GM19193 (cell line): Measurements from ENCODE around the gene TF.

Experiments
- POLR2A ChIP-seq: IDR thresholded peaks from 4 replicates; pipeline ENCODE4 v1.6.1; 2011; ENCODE audit not compliant: insufficient read depth, insufficient read length; ENCODE audit errors: extremely low read depth

The TF gene

DNA sequence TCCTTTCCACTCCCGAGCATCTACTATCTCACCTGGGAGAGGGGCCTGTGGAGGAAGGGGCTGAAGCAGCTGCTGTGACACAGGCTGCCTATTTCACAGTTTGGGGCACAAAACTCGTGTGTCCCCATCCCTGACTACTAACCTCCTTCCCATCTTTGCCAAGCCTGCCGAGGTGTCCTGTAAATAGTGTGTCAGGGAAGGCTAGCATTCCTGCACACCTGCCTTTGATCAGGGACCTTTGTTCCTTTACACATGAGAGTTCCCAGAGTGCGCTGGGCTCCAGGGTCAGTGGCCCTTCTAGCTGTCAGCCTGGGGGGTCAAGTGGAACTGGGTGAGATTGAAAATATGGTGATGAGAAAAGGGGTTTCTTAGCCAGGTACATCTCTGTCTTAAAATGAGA, 13.0 kb upstream of the TF start:
- no peak for TF ChIP-seq POLR2A

DNA sequence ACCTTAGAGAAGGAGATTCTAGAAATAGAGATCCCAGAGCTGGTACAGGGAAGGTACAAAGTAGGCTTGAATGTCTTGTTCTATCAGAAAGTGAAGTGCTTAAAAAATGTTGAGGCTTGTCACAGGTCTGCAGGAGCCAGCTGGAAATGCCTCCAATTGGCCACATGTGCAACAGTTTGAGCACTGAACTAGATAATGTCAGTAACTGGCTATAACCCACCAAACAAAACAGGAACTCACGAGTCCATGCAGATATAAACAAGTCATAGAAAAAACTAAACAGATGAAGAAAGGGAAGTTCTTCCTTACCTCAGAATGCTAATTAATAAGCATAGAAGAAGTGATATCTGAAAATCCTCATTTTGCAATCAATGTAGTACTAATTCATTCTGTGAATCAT, 11.9 kb upstream of the TF start:
- no peak for TF ChIP-seq POLR2A

DNA sequence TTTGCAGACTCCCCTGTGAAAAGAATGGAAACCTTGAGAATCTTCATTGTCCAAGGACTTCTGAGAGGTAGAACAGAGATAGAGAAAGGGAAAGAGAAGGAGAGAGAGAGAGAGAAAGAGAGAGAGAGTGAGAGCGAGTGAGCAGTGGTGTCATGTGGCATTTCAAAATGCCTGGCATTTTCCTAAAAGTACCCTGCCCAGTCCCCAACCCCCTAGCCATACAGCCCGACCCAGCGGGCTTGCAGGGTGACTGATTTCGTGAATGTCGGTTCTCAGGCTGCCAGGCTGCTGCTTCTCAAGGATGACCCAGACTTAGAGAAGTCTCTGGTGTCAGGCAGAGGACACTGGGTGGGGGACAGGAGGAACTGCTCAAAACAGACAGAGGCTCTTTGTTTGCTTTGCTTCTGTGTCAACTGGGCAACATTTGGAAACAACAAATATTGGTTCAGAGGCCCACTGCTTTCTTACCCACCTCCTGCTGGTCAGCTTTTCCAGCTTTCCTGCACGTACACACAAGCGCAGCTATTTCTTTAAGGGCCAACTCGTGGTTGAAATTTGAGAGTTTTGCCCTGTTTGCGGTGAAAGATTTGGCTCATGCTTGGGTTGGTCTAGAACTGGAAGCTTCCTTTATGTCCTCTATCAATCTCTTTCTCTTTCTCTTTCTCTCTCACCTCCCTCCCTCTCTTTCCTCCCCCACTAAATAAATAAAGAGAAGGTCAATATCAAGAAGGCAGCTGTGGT, 3.7 kb upstream of the TF start:
- no peak for TF ChIP-seq POLR2A

DNA sequence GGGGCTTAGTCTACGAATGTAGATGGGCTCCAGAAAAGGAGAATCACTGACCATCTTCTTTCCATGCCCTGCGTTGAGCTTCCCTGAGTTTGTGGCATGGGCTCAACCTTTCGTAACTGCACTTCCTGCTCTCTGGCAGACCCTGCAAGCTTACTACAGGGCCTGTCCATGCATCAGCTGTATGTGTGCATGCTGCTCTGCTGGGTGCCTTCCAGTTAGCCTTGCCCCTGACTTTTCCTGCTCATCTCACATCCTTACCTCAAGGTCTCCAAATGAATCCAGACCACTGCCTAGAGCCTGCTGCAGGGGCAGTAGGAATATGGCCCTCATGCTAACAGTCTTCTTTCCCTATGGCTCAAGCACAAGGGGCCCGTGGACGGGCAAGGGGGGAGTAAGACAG, 2.0 kb upstream of the TF start:
- no peak for TF ChIP-seq POLR2A

DNA sequence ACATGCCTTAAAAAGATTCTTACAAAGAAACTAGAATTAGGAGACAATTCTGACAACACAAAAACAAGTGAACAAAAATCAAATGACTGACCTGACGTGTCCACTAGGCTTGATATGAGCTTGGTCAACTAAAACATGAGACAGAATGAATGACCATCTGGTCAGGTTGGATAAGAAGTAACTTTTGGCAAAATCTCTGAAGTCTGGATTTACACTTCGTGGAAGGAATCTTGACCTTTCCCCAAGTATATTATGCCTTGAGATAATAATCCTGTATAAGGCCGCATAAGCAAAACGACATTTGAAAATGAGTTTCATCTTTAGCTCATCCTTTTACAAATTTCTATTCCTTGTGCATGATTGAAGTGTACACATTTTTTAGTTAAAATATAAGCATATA, 1.1 kb upstream of the TF start:
- TF ChIP-seq POLR2A: no peak

DNA sequence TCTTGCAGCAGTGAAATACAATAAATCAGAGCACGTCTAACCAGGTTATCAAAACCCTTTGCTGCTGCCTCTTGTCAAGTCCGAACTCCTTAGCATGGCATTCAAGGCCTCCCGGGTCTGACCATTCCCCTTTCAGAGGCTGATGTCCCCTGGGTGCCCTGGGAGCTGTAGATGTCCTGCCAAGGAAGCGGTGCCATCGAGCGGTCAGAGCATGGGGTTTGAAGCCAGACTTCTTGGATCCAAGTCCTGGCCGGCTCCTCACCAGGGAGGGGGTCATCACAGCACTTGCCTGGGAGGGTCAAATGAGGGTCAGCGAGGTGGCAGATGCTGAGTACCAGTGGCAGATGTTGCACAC, 496 bp downstream of the TF start:
- TF ChIP-seq POLR2A: no peak

DNA sequence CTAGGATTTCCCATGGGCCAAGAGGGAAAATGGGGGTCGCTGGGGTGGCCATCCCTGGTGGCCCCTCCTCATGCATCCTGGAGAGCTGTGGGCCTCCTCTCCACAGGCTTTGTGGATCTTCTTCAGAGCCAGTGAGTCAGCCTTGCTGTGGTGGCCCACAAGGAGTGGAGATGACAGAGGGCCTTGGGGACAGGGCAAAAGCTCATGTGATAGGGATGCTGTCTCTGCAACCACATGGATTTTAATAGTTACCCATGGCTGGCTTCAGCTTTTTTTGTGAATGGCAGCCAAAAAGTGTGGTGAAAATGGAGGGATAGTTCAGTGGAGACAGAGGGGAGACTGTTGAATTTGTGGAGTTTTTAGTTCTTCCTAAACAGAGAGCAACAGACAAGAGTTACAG, 1.2 kb downstream of the TF start:
- no peak for TF ChIP-seq POLR2A

DNA sequence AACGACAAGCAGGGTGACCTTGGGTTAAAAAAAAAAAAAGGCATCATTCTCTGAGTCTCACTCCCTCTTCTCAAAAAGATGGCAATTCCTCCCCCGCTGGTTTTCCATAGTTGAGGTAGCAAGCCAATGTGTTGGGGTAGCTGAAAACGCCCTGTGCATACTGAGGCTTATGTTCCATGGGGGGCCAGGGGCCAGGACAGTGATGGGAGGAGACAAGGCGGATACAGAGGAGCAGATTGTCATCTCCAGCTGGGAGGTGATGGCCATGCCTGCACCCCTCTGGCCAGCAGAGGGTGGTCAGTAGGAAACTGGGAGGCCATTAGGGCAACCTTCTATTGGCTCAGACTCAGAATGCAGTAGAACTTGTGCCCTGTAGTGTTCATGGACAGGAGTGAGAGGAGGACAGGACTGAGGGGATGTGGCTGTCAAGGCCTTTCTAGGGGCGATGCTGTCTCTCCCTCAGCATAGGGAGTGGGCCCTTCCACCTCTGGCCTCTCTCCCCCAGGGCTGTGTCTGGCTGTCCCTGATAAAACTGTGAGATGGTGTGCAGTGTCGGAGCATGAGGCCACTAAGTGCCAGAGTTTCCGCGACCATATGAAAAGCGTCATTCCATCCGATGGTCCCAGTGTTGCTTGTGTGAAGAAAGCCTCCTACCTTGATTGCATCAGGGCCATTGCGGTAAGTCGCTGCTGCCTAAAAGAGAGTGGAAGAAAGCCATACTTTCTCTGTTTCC, 1.9 kb downstream of the TF start:
- TF ChIP-seq POLR2A: no peak

DNA sequence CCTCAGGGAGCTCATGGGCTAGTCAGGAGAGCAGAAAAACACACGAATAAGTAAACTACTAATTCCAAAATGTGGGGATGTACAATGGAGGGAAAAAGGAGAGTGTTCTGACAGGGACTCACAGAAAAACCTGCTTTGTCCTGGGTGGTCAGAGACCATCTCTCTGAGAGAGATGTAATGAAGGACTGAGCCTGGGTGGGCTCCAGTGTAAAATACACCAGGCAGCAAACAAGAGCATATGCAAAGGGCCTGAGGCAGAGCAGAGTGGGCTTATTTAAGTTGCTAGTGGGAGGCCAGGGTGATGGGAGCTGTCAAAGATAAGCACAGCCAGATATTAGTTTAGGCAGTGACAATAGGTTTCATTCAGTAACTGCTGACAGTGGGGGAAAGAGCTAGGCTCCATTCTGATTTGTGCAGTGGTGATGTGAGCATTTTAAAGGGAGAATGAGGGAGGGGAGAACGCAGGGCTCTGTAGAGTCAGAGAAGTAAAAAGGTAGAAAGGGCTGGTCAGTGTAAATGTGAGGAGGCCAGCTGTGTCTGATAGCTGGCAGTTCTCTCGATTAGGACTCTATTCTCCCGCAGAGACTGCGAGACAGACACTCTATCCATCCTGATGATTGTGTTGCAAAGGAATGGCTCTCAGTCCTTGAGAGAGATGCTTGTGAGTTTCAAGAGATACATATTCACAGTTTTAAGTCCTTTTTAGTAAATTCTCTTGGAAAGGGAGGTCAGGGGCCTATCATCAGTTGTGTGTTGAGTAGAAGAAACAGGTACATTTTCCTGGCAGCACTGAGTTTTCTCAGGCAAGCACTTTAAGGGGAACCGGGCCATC, 3.5 kb downstream of the TF start:
- no peak for TF ChIP-seq POLR2A

DNA sequence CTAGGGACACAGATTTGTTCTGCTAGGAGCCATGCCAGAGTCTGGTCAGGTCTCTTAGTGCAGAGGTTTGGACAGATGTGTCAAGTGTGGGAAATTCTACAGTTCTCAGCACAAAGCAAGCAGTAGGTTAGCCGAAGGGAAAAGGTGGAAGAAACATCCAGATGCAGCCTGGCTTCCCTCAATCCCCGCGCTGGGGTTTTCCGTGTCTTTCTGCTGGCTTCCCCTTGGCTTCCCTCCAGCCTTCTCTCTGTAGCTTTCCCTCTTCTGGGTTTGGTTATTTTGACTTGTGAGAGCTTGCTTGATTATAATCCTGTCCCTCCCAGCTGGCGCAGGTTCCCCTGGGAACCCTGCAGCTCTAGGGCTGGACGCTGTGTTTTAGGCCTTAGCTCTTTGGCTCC, 4.1 kb downstream of the TF start:
- no peak for TF ChIP-seq POLR2A

DNA sequence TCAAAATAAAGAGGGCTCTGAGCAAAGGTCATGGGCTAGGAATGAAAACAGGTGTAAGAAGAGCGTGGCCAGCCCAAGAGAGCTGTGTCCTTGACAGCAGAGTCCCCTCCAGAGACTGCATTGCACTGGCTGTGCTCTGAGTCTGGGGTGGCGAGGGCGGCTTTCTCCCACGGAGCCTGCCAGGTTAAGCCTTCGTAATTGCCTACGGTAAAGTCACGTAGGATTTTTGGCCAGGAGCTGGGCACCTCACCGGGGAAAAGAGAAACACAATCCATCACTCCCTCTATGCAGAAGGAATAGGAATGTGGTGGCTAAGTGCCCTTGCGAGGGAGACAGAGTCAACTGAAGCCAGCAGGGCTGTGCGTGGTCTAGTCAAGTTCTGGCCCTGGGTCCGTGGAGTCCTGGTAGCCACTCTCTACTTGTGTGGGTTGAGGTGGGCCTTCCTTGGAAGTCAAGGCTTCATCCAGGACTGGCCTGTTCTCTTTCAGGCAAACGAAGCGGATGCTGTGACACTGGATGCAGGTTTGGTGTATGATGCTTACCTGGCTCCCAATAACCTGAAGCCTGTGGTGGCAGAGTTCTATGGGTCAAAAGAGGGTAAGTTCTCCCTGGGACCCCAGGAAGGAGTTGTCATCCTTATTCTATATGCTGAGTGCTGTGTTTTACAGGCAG, 7.0 kb downstream of the TF start:
- no peak for TF ChIP-seq POLR2A

DNA sequence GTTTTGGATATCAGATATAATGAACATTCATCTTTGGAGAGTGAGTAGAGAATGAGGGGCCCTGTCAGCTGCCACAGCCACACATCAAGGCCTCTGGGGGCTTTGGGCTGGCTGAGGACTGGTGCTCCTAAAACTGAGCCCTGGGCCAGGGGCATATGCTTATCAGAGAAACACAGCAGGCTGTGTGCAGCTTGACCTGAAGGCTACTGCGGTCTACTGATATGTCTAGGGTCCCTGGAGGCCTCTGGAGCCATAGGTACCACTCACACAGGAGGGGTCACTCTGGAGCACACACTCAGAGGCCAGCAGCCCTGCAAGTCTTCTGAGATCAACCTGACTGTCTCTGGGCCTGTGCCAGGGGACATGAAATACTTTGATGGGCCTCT, 7.6 kb downstream of the TF start:
- TF ChIP-seq POLR2A: no peak

DNA sequence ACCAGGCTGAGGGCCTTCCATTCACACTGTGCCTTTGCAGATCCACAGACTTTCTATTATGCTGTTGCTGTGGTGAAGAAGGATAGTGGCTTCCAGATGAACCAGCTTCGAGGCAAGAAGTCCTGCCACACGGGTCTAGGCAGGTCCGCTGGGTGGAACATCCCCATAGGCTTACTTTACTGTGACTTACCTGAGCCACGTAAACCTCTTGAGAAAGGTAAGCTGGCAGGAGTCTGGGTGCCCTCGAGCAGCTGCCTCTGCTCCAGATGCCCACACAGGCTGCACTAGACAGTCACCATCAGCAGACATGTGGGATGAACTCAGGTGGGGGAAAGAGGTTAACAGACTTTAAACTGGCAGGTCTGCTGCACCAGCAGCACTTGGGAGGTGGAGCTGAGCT, 8.3 kb downstream of the TF start:
- TF ChIP-seq POLR2A: no peak

DNA sequence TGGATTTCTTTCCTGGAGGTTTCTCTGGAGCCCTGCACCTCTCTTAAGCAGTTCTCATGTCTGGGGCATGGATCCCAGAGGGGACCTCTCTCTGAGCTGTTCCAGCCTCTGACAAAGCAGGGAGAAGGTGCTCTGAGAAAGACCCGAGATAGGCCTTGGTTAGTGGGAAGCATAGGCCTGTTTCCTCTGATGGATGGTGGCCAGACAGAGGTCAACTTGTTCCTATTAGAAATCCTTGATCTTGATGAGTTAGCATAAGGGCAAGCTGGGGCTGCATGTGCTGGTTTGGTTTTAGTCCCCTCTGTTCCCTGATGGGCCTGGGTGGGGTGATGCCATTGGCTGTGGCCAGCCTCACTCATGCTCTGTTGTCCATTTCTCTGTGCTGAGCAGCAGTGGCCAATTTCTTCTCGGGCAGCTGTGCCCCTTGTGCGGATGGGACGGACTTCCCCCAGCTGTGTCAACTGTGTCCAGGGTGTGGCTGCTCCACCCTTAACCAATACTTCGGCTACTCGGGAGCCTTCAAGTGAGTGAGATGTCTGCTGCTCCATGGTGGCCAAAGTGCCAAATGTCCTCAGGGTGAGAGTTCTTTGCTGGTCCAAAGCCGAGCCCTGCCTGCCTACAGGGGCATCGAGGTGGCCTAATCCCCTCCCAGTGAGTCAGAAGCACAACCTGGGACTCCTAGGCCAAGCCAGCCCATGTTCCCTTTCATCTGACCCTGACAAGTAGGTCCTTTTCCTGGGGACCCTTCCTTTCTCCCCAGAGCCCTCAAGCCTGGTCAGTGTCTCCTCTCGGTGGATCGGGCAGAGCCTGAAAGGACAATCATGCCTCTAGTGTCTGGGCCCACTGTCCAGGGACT, 9.0 kb downstream of the TF start:
- no peak for TF ChIP-seq POLR2A

DNA sequence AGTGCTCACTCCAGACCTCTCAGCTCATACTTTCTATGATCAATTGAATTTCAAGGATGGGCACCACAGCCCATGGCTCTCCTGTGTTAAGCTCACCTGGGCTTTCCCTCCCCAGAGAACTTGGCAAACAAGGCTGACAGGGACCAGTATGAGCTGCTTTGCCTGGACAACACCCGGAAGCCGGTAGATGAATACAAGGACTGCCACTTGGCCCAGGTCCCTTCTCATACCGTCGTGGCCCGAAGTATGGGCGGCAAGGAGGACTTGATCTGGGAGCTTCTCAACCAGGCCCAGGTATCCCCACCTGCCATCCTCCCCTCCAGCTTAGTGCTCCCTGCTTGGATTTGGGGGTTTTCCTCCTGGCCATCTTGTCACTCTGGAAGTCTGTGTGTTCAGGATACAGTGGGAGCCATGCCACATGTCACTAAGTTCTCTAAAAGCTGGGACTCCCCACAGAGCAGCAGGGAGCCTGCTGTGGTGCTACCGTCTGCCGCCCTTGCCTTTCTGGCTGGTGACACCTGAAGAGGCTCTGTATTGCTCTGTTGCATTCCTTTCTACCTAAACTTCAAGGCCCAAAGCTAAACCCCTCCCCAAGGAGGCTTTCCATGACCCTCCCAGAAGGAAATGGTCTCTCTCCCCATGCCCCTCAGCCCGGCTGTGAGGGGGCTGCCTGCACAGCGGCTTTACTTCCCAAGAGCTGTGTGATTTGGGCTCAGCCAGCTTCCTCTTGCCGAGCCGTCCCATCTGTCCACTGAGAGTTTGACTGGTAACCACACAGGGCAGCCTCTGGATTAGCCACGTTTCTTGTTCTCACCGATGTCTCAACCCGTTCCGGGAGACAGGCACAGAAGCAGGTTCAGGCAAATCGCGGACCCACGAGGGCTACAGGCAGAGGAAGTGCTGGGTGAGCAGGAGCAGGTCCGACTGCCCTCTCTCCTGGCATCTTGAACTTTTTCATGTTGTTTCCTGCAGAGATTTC, 10.8 kb downstream of the TF start:
- TF ChIP-seq POLR2A: no peak
